Astrocyte (in vitro differentiated cells and primary cell): ENCODE results near the gene TRIM72.

ENCODE experiments used
- CTCF ChIP-seq: IDR thresholded peaks from 2 replicates; pipeline ENCODE4 v1.5.1; 2011; ENCODE audit warnings: low read depth, mild to moderate bottlenecking, inconsistent platforms, low read length, moderate library complexity; ENCODE audit not compliant: insufficient read depth
- EZH2 ChIP-seq: IDR thresholded peaks from 2 replicates; pipeline ENCODE4 v1.6.1; 2012; ENCODE audit warnings: mild to moderate bottlenecking, low read length, inconsistent platforms; ENCODE audit not compliant: insufficient read depth

GRCh38 chr16:31186176-31186575 is 27.7 kb upstream of the TRIM72 start:
- TF ChIP-seq CTCF (no peak), EZH2 (no peak)
